Stimulated activated CD4-positive, alpha-beta T cell treated with anti-CD3 and anti-CD28 coated beads, Interleukin-4, amount 100 ng/mL, for 1 hour (primary cell): ENCODE measurements around the gene TSHZ3.

Experiments
- DNase-seq: peaks from one replicate; pipeline ENCODE4 v3.0.0-alpha.2; 2020

The TSHZ3 gene

DNA sequence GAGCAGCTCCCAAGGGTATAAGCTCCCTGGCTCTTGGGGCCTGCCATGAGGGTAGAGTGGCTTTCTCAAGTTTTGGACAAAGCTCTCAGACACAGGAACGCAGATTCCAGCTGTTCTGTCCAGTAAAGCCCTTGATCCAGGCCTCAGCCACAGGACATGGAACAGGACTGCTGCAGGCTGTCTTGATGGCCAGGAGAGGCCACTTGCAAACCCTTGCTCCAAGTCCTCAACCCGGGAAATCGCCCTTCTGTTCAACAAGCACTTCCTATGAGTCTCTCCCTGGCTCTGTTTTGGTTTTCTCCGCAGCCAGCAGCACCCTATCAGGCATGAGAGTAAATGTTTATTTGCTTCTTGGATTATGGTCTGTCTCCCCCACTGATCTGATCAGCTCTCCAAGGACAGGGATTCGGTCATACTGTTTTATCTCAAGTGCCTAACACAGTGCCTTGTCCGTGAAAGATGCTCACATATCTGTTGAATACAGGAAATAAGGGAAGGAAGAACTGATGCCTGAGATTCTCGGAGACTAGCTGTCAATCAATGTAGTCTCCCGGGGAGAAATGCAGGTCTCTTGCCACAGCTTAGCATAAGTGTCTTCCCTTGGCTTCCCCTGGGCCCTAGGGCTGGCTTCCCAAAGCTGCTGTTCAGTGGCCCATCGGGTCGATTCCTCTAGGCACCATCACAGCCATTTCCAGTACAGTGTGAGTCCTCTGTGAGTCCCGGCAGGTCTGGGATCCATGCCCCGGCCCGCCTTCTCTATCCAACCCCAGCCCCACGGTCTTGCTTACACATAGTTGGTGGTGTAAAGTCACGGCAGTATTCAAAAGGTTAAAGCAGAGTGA, 90.8 kb downstream of the TSHZ3 start:
- DNase-seq, result no peak

- DNase-seq, result no peak
Measured at GRCh38 chr19:31257426-31258130, 91.7 kb downstream of the TSHZ3 start.

DNA sequence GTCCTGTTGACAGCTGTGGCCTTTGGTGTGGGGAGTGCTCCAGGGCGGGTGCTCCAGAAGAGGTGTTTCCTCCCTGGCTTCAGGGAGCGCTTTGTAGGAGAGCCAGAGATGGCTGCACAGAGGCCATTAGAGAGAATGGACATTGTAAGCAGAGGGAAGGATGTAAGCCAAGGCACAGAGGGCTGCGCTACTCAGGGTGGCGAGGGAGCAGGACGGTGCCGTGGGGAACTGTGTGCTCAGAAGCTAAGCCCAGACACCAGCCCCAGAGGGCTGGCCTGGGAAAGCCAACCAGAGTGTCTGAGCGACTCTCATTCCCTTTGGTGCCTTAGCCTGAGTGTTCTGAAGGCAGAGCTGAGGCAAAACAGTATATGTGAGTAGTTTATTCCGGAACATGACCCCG, 92.2 kb downstream of the TSHZ3 start:
- DNase-seq, result no peak

- no peak for DNase-seq
Measured at GRCh38 chr19:31256593-31256960, 92.7 kb downstream of the TSHZ3 start.

- no peak for DNase-seq
Measured at GRCh38 chr19:31255831-31256592, 93.2 kb downstream of the TSHZ3 start.

DNA sequence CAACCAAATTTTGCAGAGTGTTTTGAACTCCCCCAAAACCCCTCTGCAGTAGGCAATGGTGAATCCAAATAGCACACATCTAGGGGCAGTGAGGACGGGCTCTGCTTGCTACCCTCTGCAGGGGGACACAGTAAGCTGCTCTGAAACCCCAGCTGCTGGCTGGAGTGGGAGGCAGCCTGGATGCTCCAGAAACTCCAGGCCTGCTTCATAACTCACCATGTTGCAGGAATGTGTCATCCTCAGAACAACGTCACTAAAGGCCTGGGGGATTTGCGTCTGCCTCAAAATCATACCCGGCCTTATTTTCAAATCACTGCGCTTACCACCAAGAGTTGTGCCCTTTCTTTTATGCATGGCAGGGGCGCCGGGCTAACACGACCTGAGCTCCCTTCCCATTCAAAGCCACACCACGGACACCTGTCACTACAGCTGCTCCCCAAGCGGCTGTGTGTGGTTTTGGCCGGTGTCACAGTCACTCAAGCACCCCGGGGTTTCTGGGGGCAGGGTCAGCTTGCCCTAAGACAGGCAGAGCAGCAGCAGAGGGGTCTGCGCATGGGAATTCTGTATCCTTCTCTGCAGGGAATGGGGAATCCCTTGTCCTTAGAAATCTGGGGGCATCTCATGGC, 93.9 kb downstream of the TSHZ3 start:
- no peak for DNase-seq

- no peak for DNase-seq
Measured at GRCh38 chr19:31254611-31255010, 94.6 kb downstream of the TSHZ3 start.

- DNase-seq, result no peak
Measured at GRCh38 chr19:31254180-31254551, 95.1 kb downstream of the TSHZ3 start.

DNA sequence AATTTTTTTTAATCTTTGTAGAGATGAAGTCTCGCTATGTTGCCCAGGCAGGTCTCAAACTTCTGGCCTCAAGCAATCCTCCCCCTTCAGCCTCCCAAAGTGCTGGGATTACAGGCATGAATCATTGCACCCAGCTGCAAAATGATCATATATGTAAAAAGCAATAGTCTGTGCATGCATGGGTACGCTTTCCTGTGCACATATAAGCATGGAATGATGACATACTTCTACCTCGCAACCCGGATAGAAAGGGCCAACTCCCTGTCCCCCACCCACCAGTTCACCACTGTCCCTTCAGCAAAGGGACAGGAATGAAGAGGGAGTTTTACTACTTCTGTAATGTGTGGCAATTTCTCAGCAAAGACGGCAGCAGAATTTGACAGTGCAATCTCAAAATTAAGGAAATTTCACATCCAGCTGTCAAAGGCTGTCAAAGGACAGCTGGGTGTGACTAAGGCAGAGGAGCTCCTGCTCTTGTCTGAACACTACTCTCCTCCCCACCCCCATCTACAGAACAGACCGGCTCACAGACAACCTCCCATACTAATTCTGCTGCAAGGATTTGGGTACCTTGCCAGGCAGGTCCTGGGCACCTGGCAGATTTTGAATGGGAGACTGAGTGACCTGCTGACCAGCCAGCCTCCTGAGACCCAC, 95.6 kb downstream of the TSHZ3 start:
- DNase-seq, result no peak

DNA sequence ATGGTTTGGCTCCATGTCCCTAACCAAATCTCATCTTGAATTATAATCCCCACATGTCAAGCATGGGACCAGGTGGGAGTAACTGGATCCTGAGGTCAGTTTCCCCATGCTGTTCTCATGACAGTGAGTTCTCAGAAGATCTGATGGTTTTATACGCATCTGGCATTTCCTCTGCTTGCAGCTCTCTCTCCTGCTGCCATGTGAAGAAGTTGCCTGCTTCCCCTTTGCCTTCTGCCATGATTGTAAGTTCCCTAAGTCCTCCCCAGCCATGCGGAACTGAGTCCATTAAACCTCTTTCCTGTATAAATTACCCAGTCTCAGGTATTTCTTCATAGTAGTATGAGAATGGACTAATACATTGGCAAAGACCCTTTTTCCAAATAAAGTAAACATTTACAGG, 96.8 kb downstream of the TSHZ3 start:
- DNase-seq, result no peak

DNA sequence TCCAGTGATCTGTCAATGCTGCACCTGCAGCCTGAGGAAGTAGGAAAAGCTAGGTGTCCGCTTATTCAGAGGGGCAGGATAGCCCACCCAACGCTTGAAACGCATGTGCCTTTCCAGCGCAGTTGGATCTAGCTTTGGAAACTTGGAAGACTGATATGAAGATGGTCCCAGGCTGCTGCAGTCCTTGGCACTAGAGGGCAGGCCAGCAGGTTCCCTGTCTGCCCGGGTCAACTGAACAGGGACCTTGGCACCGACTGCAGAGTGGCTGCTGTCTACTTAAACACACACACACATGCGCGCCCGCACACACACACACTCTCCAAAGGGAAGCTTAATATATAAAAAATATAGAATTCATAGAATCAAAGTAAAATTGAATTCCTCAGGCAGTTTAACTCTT, 100.0 kb downstream of the TSHZ3 start:
- no peak for DNase-seq

GRCh38 chr19:31235806-31236205, 113.4 kb downstream of the TSHZ3 start:
- DNase-seq, result no peak

GRCh38 chr19:31233295-31233800, 115.9 kb downstream of the TSHZ3 start:
- DNase-seq, result no peak

GRCh38 chr19:31232871-31233270, 116.4 kb downstream of the TSHZ3 start:
- DNase-seq, result no peak

DNA sequence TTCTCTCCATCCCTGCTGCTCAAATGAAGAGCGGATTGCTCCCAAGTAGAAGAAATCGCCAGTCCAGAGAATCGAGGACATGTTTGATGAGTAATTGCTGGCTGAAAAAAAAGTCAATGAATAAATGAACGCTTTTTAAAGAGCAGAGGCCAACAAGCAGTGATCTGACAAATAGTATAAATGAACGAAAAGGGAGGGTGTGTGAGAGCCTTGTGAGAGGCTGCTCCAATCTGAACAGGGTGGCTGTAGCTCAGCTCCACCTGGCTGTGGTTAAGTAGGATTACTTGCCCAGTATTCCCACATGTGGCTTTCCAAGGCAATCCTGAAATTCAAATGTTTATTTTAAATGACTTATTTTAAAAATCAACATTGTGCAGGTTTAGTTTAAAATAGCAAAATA, 117.1 kb downstream of the TSHZ3 start:
- DNase-seq, result no peak

- DNase-seq, result no peak
Measured at GRCh38 chr19:31231237-31231636, 118.0 kb downstream of the TSHZ3 start.

GRCh38 chr19:31226151-31226935, 122.9 kb downstream of the TSHZ3 start:
- DNase-seq, result no peak
